Esophagus (tissue), 2 donors: ENCODE data around the gene MYOM1. TPM values are rescaled to one million over a fixed set of nuclear protein-coding genes. Genes with fewer than 3 reads are reported as not detected.
"Not testable (repeated sequence)": the region's sequence is repeated elsewhere in the genome, so short reads cannot be mapped to it uniquely, and the experiment has no call there.

ENCODE experiments used
- H3K27ac ChIP-seq, 2 donors: one replicate each; pipeline ENCODE4 v1.5.1; 2013; ENCODE audit warnings: low read depth in 2 of 2, mild to moderate bottlenecking in 2 of 2, inconsistent platforms in 1 of 2, low read length in 1 of 2, moderate library complexity in 1 of 2
- H3K27me3 ChIP-seq, 2 donors: one replicate each; pipeline ENCODE4 v1.6.1; 2013; ENCODE audit warnings: low read length in 2 of 2, control low read depth in 1 of 2, mild to moderate bottlenecking in 1 of 2; ENCODE audit not compliant: insufficient read depth in 2 of 2, control insufficient read depth in 1 of 2
- H3K36me3 ChIP-seq, 2 donors: one replicate each; pipeline ENCODE4 v1.6.1; 2013; ENCODE audit warnings: low read length in 1 of 2; ENCODE audit not compliant: control insufficient read depth in 2 of 2, insufficient read depth in 2 of 2
- H3K4me1 ChIP-seq, 2 donors: one replicate each; pipeline ENCODE4 v1.6.1; 2013; ENCODE audit warnings: low read length in 1 of 2; ENCODE audit not compliant: control insufficient read depth in 2 of 2, insufficient read depth in 2 of 2
- H3K4me3 ChIP-seq, 2 donors: one replicate each; pipeline ENCODE4 v1.5.1; 2013; ENCODE audit warnings: low read length in 2 of 2, mild to moderate bottlenecking in 2 of 2, low read depth in 1 of 2, moderate library complexity in 1 of 2
- H3K9me3 ChIP-seq, 2 donors: one replicate each; pipeline ENCODE4 v1.6.1; 2013; ENCODE audit warnings: mild to moderate bottlenecking in 2 of 2, low read depth in 1 of 2, low read length in 1 of 2, moderate library complexity in 1 of 2; ENCODE audit not compliant: control insufficient read depth in 2 of 2, insufficient read depth in 1 of 2
- WGBS, 2 donors: extraction: QIAGEN DNeasy Blood & Tissue Kit; methylation state at CpG; one replicate each; pipeline ENCODE4 v1.1.7; 2013; 5-methylcytosine and 5-hydroxymethylcytosine counted together
- polyA plus RNA-seq, 2 donors: library from polyadenylated mRNA; stranded (reverse); fragments of 200-250 nt; gene quantifications; one replicate each; pipeline ENCODE4 v1.2.3, GENCODE V29; 2013
- donor health status: healthy with polysubstance abuse.
- donor health status: Bipolar disorder and iron deficiency.

MYOM1 gene
- polyA plus RNA-seq, 2 donors = 1.6 to 1.7 TPM

DNA sequence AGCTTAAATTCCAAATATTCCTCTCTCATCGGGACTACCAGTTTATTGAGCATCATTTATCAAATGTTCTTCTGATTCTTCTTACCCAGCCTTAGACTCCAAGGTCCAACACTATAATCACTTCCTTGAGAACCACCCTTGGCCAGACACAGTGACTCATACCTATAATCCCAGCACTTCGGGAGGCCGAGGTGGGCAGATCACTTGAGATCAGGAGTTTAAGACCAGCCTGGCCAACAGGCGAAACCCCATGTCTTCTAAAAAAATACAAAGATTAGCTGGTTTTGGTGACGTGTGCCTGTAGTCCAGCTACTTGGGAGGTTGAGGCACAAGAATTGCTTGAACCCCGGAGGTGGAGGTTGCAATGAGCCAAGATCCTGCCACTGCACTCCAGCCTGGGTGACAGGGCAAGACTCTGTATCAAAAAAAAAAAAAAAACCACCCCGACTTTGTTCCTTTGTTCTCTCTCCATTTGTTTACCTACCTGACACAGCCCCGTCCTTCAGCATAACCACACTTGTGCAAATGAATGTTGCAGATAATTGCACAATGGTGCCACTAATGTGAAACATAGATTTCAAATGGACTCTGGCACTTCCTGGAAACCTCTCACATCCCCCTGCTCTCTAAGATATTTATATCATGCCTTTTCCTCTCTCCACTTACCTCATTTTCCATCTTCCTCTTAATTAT is 167.9 kb downstream of the MYOM1 start:
- H3K4me3 ChIP-seq = no peak overlapping the region
- H3K27ac ChIP-seq = no peak overlapping the region
- H3K36me3 ChIP-seq = no peaks in the 10 kb centered on the region
- no peaks in the 10 kb centered on the region for H3K27me3 ChIP-seq
- WGBS, 2 donors = 59 to 64% methylated on average over 8 of the region's 8 CpGs
- H3K4me1 ChIP-seq = no peaks in the 10 kb centered on the region
- H3K9me3 ChIP-seq = no peaks in the 10 kb centered on the region

DNA sequence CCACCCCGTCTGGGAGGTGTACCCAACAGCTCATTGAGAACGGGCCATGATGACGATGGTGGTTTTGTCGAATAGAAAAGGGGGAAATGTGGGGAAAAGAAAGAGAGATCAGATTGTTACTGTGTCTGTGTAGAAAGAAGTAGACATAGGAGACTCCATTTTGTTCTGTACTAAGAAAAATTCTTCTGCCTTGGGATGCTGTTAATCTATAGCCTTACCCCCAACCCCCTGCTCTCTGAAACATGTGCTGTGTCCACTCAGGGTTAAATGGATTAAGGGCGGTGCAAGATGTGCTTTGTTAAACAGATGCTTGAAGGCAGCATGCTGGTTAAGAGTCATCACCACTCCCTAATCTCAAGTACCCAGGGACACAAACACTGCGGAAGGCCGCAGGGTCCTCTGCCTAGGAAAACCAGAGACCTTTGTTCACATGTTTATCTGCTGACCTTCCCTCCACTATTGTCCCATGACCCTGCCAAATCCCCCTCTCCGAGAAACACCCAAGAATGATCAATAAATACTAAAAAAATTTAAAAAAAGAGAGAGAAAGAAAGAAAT is 169.8 kb downstream of the MYOM1 start:
- WGBS, 2 donors = 78 to 89% methylated on average over 2 to 5 of the region's 8 CpGs

DNA sequence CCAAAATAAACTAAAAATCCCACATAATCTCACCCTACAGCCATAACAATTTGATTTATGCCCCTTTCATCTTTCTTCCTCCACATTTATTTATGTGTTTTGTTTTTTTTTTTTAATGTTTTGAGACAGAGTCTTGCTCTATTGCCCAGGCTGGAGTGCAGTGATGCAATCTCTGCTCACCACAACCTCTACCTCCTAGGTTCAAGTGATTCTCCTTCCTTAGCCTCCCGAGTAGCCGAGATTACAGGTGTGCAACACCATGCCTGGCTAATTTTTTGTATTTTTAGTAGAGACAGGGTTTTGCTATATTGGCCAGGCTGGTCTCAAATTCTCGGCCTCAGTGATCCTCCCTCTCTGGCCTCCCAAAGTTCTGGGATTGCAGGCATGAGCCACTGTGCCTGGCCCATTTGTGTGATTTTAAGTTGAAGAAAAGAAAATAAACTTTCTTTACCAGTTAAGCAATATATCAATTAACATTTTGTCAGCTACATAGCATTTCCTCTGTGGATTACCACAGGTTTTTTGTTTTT is 170.9 kb downstream of the MYOM1 start:
- Histone ChIP-seq H3K27me3 (no peaks in the 10 kb centered on the region), H3K27ac (no peak overlapping the region), H3K9me3 (no peaks in the 10 kb centered on the region), H3K4me3 (no peak overlapping the region), H3K4me1 (peaks cover 0 to 4% of the 10 kb centered on the region in 2 donors), H3K36me3 (no peaks in the 10 kb centered on the region)
- 95 to 96% methylated on average over 3 of the region's 3 CpGs for WGBS, 2 donors

More for the DNA sequence above, 169.8 kb downstream of the MYOM1 start:
- H3K4me1 ChIP-seq, H3K36me3 ChIP-seq, H3K4me3 ChIP-seq, H3K9me3 ChIP-seq, H3K27ac ChIP-seq, H3K27me3 ChIP-seq: not testable (repeated sequence)

DNA sequence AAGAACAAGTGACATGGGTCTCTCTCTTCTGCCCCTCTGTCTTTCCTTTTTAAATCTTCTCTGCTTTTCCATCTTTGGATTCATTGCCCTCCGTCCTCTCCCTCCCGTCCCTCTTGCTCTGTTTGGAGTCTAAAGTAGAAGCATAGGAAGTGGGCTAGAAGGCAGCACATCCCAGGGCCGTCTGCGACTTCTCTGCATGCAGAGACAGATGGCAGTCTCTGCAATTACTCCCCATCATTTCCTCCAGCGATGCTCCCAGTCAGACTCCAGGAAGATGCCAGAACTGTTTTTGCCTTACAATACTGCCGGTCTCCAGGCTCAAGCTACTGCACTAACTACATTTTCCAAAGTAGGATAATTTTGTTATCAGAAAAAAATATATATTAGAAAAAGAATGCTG is 171.6 kb downstream of the MYOM1 start:
- 58 to 62% methylated on average over 6 of the region's 6 CpGs for WGBS, 2 donors
- Histone ChIP-seq H3K4me3 (no peak overlapping the region), H3K4me1 (peaks cover 0 to 4% of the 10 kb centered on the region in 2 donors)

DNA sequence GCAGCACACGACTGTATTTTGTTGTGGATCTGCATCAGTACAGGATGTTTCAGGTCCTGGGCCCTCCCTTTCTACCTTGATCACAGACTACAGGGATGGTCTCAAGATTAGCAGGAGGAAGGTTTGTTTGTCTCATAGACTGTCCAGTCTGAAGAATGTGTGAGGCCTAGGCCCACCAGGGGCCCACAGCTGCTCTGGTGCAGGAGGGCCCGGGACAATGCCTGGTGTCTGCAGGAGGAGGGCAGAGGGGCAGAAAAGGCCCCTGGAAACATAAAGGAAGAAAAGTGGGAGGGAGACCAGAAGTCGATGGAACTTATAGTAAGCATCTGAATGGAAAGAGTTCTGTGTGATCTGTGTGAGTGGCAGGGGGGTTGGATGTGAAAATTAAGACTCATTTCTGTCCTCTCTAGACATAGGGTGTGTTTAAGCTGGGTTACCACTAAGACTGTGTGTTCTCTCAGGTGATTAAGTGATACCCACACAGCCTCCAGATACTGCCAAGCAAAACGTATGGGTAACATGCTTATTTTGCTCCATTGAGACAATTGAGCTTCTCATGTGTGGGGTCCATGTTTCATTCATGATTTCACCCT is 173.5 kb downstream of the MYOM1 start:
- Histone ChIP-seq H3K27ac (no peak overlapping the region), H3K27me3 (no peaks in the 10 kb centered on the region), H3K36me3 (no peaks in the 10 kb centered on the region), H3K4me3 (no peak overlapping the region), H3K4me1 (peaks cover 0 to 4% of the 10 kb centered on the region in 2 donors), H3K9me3 (no peaks in the 10 kb centered on the region)
- WGBS, 2 donors = 79 to 82% methylated on average over 4 of the region's 4 CpGs

More for the DNA sequence above, 171.6 kb downstream of the MYOM1 start:
- Histone ChIP-seq H3K9me3 (no peaks in the 10 kb centered on the region), H3K27me3 (no peaks in the 10 kb centered on the region), H3K36me3 (no peaks in the 10 kb centered on the region), H3K27ac (no peak overlapping the region)

DNA sequence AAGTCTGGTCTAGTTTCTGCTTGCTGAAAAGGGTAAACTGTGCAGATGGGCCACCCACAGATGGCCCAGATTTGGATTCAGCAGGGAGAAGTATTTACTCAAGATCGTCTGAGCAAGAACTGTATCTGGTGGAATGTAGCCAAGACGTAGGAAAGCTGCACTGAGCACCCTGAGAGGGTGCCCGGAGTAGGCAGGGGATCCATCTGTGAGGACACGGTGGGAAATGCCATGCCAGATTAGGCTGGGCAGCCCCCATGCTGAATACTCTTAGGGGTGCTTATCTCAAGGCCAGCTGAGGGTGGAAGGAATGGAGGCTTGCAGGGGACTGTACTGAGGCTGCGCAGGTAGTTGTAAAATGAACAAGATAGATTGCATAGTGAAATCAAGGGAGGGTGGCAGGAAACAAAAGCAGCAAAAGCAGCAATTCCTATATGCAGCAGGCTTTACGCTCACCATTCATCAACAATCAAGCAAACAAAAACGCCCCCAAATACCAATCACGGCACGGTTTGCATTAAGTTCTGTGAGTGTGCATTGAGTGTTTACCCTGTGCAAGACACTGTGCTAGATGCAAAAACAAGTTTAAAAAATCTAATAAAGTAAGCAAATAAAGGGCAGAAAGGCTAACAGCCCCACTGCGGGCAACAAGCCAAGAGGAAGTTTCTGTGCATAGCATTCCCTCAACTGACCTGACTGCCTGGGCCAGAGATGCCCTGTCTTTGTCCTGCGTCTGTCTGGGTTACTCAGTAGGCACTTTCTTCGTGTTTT is 174.7 kb downstream of the MYOM1 start:
- Histone ChIP-seq H3K4me1 (peaks cover 0 to 4% of the 10 kb centered on the region in 2 donors), H3K9me3 (no peaks in the 10 kb centered on the region), H3K27me3 (no peaks in the 10 kb centered on the region), H3K36me3 (no peaks in the 10 kb centered on the region), H3K27ac (no peak overlapping the region), H3K4me3 (no peak overlapping the region)
- WGBS, 2 donors = 35 to 39% methylated on average over 12 of the region's 12 CpGs

DNA sequence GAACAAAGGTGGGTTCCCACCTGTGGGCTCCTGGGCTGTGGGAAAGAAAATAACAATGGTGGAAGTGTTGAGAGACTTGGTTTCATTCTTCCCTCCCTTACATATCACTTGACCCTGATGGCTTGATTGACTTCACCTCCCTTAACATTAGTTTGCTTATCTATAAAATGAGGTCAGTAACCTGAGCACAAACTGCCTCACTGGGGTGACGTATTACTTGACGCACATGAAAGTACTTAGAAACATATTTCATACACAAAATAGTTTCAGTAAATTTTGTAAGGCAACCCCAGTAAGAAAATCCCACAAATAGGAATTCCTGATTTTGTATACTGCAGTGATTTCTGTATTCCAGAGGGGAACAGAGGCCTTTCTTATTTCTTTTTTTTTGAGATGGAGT is 177.4 kb downstream of the MYOM1 start:
- H3K27me3 ChIP-seq = no peaks in the 10 kb centered on the region
- H3K4me1 ChIP-seq = peaks cover 0 to 4% of the 10 kb centered on the region in 2 donors
- 81 to 91% methylated on average over 2 of the region's 2 CpGs for WGBS, 2 donors
- H3K36me3 ChIP-seq = no peaks in the 10 kb centered on the region
- H3K9me3 ChIP-seq = no peaks in the 10 kb centered on the region
- H3K4me3 ChIP-seq = no peak overlapping the region
- H3K27ac ChIP-seq = no peak overlapping the region

DNA sequence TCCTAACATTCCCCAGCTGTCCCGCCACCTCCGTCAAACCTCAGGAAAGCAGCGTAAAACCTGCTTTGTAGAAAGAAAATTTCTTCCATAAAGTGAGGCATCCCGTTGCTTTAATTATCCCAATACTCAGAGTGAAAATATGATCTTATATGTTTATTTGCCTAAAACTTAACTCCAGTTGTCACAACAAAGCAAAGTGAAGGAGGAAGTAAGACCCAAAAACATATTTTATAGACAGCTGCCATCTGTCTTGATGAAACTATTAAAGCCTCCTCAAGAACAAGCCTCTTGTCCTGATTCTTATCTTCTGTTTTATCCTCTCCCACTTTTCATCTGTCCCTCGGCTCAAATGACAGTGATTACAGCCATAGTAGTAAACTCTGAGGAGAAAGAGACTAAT is 177.9 kb downstream of the MYOM1 start:
- Histone ChIP-seq H3K9me3 (no peaks in the 10 kb centered on the region), H3K4me3 (no peak overlapping the region), H3K4me1 (peaks cover 0 to 4% of the 10 kb centered on the region in 2 donors), H3K27me3 (no peaks in the 10 kb centered on the region), H3K36me3 (no peaks in the 10 kb centered on the region), H3K27ac (no peak overlapping the region)
- WGBS, 2 donors = 76 to 78% methylated on average over 5 of the region's 5 CpGs

DNA sequence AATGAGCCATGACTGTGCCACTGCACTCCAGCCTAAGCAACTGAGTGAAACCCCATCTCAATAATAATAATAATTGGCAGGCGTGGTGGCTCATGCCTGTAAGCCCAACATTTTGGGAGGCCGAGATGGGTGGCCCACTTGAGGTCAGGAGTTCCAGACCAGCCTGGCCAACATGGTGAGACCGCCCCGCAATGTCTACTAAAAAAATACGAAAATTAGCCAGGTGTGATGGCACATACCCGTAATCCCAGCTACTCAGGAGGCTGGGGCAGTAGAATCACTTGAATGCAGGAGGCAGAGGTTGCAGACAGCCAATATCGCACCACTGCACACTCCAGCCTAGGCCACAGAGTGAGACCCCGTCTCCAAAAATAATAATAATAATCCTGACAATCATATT is 178.9 kb downstream of the MYOM1 start:
- H3K27me3 ChIP-seq = no peaks in the 10 kb centered on the region
- H3K4me1 ChIP-seq = peaks cover 0 to 4% of the 10 kb centered on the region in 2 donors
- WGBS, 2 donors = 94 to 96% methylated on average over 8 of the region's 8 CpGs
- no peaks in the 10 kb centered on the region for H3K36me3 ChIP-seq
- H3K9me3 ChIP-seq = no peaks in the 10 kb centered on the region
- H3K27ac ChIP-seq = no peak overlapping the region
- H3K4me3 ChIP-seq = no peak overlapping the region
